ENCODE measurements around the gene ABCC2. TPM values are rescaled to one million over a fixed set of nuclear protein-coding genes. Genes with fewer than 3 reads are reported as not detected.
"Not testable (repeated sequence)": the region's sequence is repeated elsewhere in the genome, so short reads cannot be mapped to it uniquely, and the experiment has no call there.

The ABCC2 gene
- total RNA-seq, 1 donor from 2014 or later, result 1.5 TPM

DNA sequence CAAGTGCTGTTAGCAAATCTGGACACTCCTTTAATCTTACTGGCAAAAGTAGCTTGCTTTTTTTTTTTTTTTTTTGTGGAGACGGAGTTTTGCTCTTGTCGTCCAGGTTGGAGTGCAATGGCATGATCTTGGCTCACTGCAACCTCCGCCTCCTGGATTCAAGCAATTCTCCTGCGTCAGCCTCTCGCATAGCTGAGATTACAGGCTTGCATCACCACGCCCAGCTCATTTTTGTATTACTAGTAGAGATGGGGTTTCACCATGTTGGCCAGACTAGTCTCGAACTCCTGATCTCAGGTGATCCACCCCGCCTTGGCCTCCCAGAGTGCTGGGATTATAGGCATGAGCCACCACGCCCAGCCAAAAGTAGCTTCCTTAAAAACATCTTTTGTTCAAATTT lies 112.6 kb downstream of the ABCC2 start:
- DNase-seq (ENCODE audit: low spot score), result not testable (repeated sequence)

DNA sequence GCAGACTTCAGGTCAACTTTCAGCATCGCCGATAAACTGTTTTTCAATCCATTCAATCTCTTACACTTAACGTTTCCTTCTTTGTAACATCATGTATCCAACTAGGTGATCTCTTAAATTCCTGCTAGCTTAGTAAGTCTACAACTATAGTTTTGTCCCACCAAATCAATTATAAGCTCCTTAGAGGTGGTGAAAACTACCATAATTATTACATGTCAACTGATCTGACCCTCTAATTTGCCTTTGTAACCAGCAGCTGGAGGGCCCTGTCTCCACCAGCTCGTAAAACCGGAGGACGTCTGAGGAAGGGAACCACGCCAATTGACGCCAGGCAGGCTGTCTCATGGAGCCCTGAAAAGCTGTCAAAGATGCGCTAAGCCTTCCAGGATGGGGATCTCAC lies 113.4 kb downstream of the ABCC2 start:
- DNase-seq (ENCODE audit: low spot score), result no peak

Other genes with a start within 250 kb of the ABCC2 start
- not detected for gene NKX2-3, start 249.7 kb upstream of the ABCC2 start, total RNA-seq
- 54.2 TPM for gene SLC25A28, start 162.2 kb upstream of the ABCC2 start, total RNA-seq
- gene ENTPD7, start 123.1 kb upstream of the ABCC2 start, total RNA-seq, result 28.0 TPM
- 42.2 TPM for gene COX15, start 50.5 kb upstream of the ABCC2 start, total RNA-seq
- gene CUTC, start 50.4 kb upstream of the ABCC2 start, total RNA-seq, result 18.9 TPM
- 54.6 TPM for gene DNMBP, start 227.3 kb downstream of the ABCC2 start, total RNA-seq

Data from ureter (tissue), 1 donor.